Peyer's patch (tissue), 4 donors: ENCODE results near the gene DDX31.

Experiments
- CTCF ChIP-seq, 6 experiments: fragments of 450-650 bp in 4 of 6; fragments of 200-600 bp in 2 of 6; sonication (generic) in 1 of 6; IDR thresholded peaks; one replicate each; pipeline ENCODE4 v1.5.1; 2017 to 2019; ENCODE audit warnings: antibody characterized with exemption in 6 of 6, mild to moderate bottlenecking in 3 of 6, moderate library complexity in 1 of 6
- POLR2A ChIP-seq, 2 donors: fragments of 450-650 bp; IDR thresholded peaks; one replicate each; pipeline ENCODE4 v1.5.1; 2017; ENCODE audit warnings: antibody characterized with exemption in 2 of 2, mild to moderate bottlenecking in 2 of 2, moderate library complexity in 2 of 2

DNA sequence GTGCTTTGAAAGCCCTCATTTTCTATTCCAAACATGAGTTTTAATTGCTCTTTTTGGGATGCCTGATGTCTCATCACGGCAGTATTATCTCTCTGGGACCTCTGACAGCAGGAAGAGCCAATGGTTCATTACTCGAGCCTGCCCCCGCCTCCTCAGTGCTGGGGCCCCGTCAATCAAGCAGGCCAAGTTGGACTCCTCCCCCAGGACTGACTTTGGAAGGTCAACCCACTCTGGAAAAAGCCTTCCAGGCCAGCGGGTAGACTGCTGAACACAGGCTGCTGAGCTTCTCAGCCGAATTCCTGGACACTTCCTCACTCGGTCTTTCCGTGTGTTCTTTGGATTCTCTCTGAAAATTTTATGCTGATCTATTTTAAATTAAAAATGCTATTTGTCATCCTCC, 96.9 kb downstream of the DDX31 start:
- TF ChIP-seq POLR2A (IDR thresholded peaks at IDR 0.05): no peak
- TF ChIP-seq CTCF (IDR thresholded peaks at IDR 0.05): no peak
